Caco-2 (cell line): Measurements from ENCODE around the gene ARMC6. TPM values are rescaled to one million over a fixed set of nuclear protein-coding genes. Genes with fewer than 3 reads are reported as not detected.

Experiments
- BruUV-seq: library from RNA; stranded (reverse); fragments of 400-500 nt; replicated peaks from 2 replicates; lab custom pipeline; 2021; lab: Mats Ljungman, UMichigan
- CTCF ChIA-PET: fragments of 300-600 bp; sonication (Branson Sonifier 250); formaldehyde crosslinking; loops from one replicate; lab custom pipeline; 2022; ENCODE audit warnings: antibody characterized with exemption; lab: Charles Lee
- POLR2A ChIA-PET: fragments of 300-600 bp; sonication (Branson Sonifier 250); formaldehyde crosslinking; loops from one replicate; lab custom pipeline; 2022; ENCODE audit warnings: antibody characterized with exemption; lab: Charles Lee
- DNase-seq, 2 experiments: peaks; one replicate each; pipeline versions ENCODE4 v3.0.0 to v3.0.0-alpha.2; 2020 to 2022
- H3K27me3 ChIP-seq: replicated peaks from 2 replicates; pipeline ENCODE4 v1.6.0; 2011; ENCODE audit warnings: low read length; ENCODE audit not compliant: control insufficient read depth, insufficient read depth
- H3K36me3 ChIP-seq: 2 replicates; pipeline ENCODE4 v1.5.1; 2011; ENCODE audit warnings: low read length; ENCODE audit not compliant: control insufficient read depth, insufficient read depth
- H3K4me1 ChIP-seq: fragments of 250-450 bp; sonication (Bioruptor Pico); 2 replicates; pipeline ENCODE4 v1.5.1; 2020; ENCODE audit warnings: mild to moderate bottlenecking
- H3K4me3 ChIP-seq: 2 replicates; pipeline ENCODE4 v1.5.1; 2011; ENCODE audit warnings: low read depth, mild to moderate bottlenecking, control low read depth, low read length
- H3K9me3 ChIP-seq: fragments of 250-450 bp; sonication (Bioruptor Pico); 2 replicates; pipeline ENCODE4 v1.5.1; 2020; ENCODE audit warnings: mild to moderate bottlenecking, moderate library complexity
- H3K27ac Mint-ChIP-seq: one replicate; pipeline ENCODE4 v1.8.0; 2022; ENCODE audit warnings: mixed read lengths; ENCODE audit not compliant: unreplicated experiment
- H3K27me3 Mint-ChIP-seq: one replicate; pipeline ENCODE4 v1.8.0; 2022; ENCODE audit warnings: mixed read lengths; ENCODE audit not compliant: insufficient read depth, unreplicated experiment
- H3K36me3 Mint-ChIP-seq: one replicate; pipeline ENCODE4 v1.8.0; 2022; ENCODE audit warnings: mild to moderate bottlenecking, mixed read lengths; ENCODE audit not compliant: insufficient read depth, unreplicated experiment
- H3K4me1 Mint-ChIP-seq: one replicate; pipeline ENCODE4 v1.8.0; 2022; ENCODE audit warnings: low read depth, mixed read lengths; ENCODE audit not compliant: unreplicated experiment
- H3K4me3 Mint-ChIP-seq: one replicate; pipeline ENCODE4 v1.8.0; 2022; ENCODE audit warnings: mild to moderate bottlenecking, moderate library complexity, mixed read lengths; ENCODE audit not compliant: unreplicated experiment
- H3K9me3 Mint-ChIP-seq: one replicate; pipeline ENCODE4 v1.8.0; 2022; ENCODE audit warnings: mixed read lengths; ENCODE audit not compliant: unreplicated experiment
- intact Hi-C: fragments of 100-400 bp; cut with micrococcal nuclease; formaldehyde crosslinking; loops from one replicate; pipeline ENCODE4 v1.10.0; 2022; ENCODE audit not compliant: unreplicated experiment
- total RNA-seq: library from RNA; stranded (reverse); gene quantifications from 2 replicates; pipeline ENCODE4 v1.2.3, GENCODE V29; 2022
- TF ChIP-seq, protein P1 (sequence below), 2 experiments: fragments of 200-600 bp in 1 of 2; IDR thresholded peaks; 1 replicate in 1 of 2; 2 replicates in 1 of 2; pipeline versions ENCODE4 v1.5.1 to v1.8.0; 2011 to 2022; ENCODE audit warnings: antibody characterized with exemption in 1 of 2, control low read depth in 1 of 2, inconsistent platforms in 1 of 2, low read depth in 1 of 2, low read length in 1 of 2, mild to moderate bottlenecking in 1 of 2, moderate library complexity in 1 of 2; ENCODE audit not compliant: insufficient read depth in 1 of 2, severe bottlenecking in 1 of 2, unreplicated experiment in 1 of 2

ARMC6 gene
- total RNA-seq, 1 experiment from 2014 or later: 40.1 TPM

DNA sequence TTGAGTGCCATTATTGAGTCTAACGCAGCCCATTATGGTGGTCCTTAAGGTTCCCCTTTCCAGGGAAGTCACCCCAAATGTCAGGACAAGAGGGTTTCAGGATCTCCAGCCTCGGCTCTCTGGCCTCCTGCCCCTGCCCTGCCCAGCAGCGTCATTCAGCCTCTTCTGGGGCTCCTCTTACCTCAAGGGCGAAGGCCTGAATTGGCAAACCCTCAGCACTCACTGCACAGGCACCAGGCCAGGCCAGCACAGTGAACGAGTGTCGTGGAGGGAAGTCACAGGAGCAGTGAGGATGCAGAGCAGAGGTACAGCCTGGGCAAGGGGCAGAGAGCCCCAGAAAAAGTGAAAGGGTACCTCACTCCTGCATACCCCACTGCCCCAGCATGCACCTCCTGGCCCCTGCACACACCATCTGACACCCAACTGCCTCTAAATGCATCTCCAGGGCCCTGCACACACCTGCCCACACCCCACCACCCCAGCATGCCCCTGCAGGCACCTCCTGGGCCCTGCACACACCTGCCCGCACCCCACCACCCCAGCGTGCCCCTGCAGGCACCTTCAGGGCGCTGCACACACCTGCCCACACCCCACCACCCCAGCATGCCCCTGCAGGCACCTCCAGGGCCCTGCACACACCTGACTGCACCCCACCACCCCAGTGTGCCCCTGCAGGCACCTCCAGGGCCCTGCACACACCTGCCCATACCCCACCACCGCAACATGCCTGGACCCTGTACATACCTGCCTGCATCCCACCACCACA, 50.2 kb downstream of the ARMC6 start:
- H3K9me3 ChIP-seq: no peaks in the 10 kb centered on the region
- intact Hi-C loops: no loop called here
- BruUV-seq: no TSS peak
- DNase-seq: no peak
- H3K4me3 ChIP-seq: no peak overlapping the region
- H3K4me1 Mint-ChIP-seq: peaks cover 8% of the 10 kb centered on the region
- no peaks in the 10 kb centered on the region for H3K9me3 Mint-ChIP-seq
- ChIA-PET CTCF (no interaction called here), POLR2A (no interaction called here)
- no peaks in the 10 kb centered on the region; the same call in 1 of the 2 replicates for H3K4me1 ChIP-seq
- no peaks in the 10 kb centered on the region for H3K27me3 ChIP-seq
- TF ChIP-seq, protein P1, sequence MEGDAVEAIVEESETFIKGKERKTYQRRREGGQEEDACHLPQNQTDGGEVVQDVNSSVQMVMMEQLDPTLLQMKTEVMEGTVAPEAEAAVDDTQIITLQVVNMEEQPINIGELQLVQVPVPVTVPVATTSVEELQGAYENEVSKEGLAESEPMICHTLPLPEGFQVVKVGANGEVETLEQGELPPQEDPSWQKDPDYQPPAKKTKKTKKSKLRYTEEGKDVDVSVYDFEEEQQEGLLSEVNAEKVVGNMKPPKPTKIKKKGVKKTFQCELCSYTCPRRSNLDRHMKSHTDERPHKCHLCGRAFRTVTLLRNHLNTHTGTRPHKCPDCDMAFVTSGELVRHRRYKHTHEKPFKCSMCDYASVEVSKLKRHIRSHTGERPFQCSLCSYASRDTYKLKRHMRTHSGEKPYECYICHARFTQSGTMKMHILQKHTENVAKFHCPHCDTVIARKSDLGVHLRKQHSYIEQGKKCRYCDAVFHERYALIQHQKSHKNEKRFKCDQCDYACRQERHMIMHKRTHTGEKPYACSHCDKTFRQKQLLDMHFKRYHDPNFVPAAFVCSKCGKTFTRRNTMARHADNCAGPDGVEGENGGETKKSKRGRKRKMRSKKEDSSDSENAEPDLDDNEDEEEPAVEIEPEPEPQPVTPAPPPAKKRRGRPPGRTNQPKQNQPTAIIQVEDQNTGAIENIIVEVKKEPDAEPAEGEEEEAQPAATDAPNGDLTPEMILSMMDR (IDR thresholded peaks at IDR 0.05; ENCODE audit: insufficient read depth in 1 of 2, low read depth in 1 of 2, low read length in 1 of 2, severe bottlenecking in 1 of 2, unreplicated experiment in 1 of 2): no peak
- no peaks in the 10 kb centered on the region for H3K27me3 Mint-ChIP-seq
- H3K36me3 ChIP-seq: no peaks in the 10 kb centered on the region
- H3K27ac Mint-ChIP-seq: no peak overlapping the region
- no peak overlapping the region for H3K4me3 Mint-ChIP-seq
- H3K36me3 Mint-ChIP-seq: no peaks in the 10 kb centered on the region

DNA sequence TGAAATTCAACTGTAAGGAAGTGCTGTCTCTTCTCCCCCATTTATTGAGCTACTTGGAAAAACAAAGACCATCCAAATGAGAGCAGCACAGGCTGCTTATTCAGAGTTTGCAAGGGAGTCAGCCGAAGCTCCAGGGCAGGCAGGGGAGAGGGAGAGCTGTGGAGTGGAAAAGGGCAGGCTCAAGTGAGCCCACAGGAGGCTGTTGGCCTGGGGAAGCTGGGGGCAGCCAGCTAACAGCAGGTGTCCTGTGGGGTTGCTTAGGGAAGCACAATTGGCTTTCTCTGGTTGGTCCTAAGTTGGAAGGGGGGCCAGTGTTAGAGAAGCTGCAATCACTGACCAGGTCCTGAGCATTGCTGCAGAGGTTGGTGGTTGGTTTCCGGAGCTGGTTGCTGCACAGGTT, 54.3 kb downstream of the ARMC6 start:
- CTCF ChIA-PET: no interaction called here
- H3K27ac Mint-ChIP-seq: no peak overlapping the region
- POLR2A ChIA-PET: no interaction called here

DNA sequence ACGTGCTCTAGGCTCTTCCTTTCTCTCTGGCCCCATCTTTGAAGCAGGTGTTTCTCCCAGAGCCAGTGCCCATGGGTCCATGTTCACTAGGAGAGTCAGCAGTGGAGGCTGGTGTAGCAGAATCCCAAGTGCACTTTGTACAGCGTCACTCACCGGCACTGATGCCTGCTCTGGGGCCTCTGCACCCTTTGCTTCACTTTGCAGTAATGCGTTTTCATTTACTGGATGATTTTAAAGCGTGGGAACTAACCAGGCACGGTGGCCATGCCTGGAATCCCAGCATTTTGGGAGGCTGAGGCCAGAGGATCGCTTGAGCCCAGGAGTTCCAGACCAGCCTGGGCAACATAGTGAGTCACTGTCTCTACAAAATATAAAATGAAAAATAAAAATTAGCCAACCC, 61.1 kb downstream of the ARMC6 start:
- H3K27me3 Mint-ChIP-seq: no peaks in the 10 kb centered on the region
- no TSS peak for BruUV-seq

More for the DNA sequence above, 54.3 kb downstream of the ARMC6 start:
- H3K4me3 Mint-ChIP-seq: no peak overlapping the region
- TF ChIP-seq, protein P1 (IDR thresholded peaks at IDR 0.05; ENCODE audit: insufficient read depth in 1 of 2, low read depth in 1 of 2, low read length in 1 of 2, severe bottlenecking in 1 of 2, unreplicated experiment in 1 of 2): no peak
- H3K4me1 Mint-ChIP-seq: no peaks in the 10 kb centered on the region
- BruUV-seq: no TSS peak
- H3K27me3 Mint-ChIP-seq: no peaks in the 10 kb centered on the region
- DNase-seq: no peak
- Histone ChIP-seq H3K27me3 (no peaks in the 10 kb centered on the region), H3K4me3 (no peak overlapping the region), H3K9me3 (no peaks in the 10 kb centered on the region), H3K36me3 (no peaks in the 10 kb centered on the region), H3K4me1 (no peaks in the 10 kb centered on the region)
- intact Hi-C loops: no loop called here
- no peaks in the 10 kb centered on the region for H3K9me3 Mint-ChIP-seq
- H3K36me3 Mint-ChIP-seq: no peaks in the 10 kb centered on the region

More for the DNA sequence above, 61.1 kb downstream of the ARMC6 start:
- POLR2A ChIA-PET: interaction anchor here (0.6 kb wide), 1 partner anchor 252 kb away, joined by 5 read pairs; no protein-coding TSS in a partner anchor
- H3K4me3 ChIP-seq: no peak overlapping the region
- TF ChIP-seq, protein P1 (IDR thresholded peaks at IDR 0.05; ENCODE audit: insufficient read depth in 1 of 2, low read depth in 1 of 2, low read length in 1 of 2, severe bottlenecking in 1 of 2, unreplicated experiment in 1 of 2): no peak
- CTCF ChIA-PET: interaction anchor here (0.6 kb wide), 1 partner anchor 21 kb away, joined by 3 read pairs; no protein-coding TSS in a partner anchor
- Mint-ChIP-seq H3K27ac (no peak overlapping the region), H3K9me3 (no peaks in the 10 kb centered on the region), H3K4me1 (peaks cover 14% of the 10 kb centered on the region), H3K36me3 (no peaks in the 10 kb centered on the region), H3K4me3 (no peak overlapping the region)
- intact Hi-C loops: no loop called here
- H3K27me3 ChIP-seq: no peaks in the 10 kb centered on the region
- no peaks in the 10 kb centered on the region for H3K9me3 ChIP-seq
- no peaks in the 10 kb centered on the region for H3K36me3 ChIP-seq
- H3K4me1 ChIP-seq: peaks cover 48% of the 10 kb centered on the region
- DNase-seq: no peak
